Suppressor macrophage treated with lipopolysaccharide for 4 hours (primary cell): ENCODE measurements around the gene SP4.
A peak's percentile ranks its signal among the peaks of the same experiment; 100 is the strongest.

Experiments used
- DNase-seq: peaks from one replicate; pipeline ENCODE4 v3.0.0-alpha.2; 2020

The SP4 gene

GRCh38 chr7:21448974-21449373 lies 21.1 kb downstream of the SP4 start:
- no peak for DNase-seq

- DNase-seq = no peak
Measured at GRCh38 chr7:21450076-21450475, 22.2 kb downstream of the SP4 start.

- no peak for DNase-seq
Measured at GRCh38 chr7:21450941-21451340, 23.1 kb downstream of the SP4 start.

GRCh38 chr7:21454182-21454581 lies 26.3 kb downstream of the SP4 start:
- DNase-seq = no peak

- DNase-seq = no peak
Measured at GRCh38 chr7:21454906-21455305, 27.0 kb downstream of the SP4 start.

- DNase-seq = no peak
Measured at GRCh38 chr7:21461282-21461681, 33.4 kb downstream of the SP4 start.

DNA sequence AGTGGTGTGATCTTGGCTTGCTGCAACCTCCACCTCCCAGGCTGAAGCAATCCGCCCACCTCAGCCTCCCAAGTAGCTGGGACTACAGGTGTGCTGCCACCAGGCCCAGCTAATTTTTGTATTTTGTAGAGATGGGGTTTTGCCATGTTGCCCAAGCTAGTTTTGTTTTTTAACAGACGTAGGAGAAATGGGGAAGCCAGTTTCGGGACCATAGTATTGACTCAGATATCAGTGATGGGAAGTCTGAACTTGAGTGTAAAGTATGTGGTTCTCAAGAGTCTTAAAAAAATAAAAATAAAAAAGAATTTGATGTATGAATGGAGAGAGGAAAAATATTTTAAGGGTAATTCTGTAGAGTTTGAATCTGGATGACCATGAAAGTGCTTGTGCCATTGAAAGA lies 34.2 kb downstream of the SP4 start:
- DNase-seq = peak; percentile 62

- peak; percentile 27 for DNase-seq
Measured at GRCh38 chr7:21463524-21463923, 35.6 kb downstream of the SP4 start.

DNA sequence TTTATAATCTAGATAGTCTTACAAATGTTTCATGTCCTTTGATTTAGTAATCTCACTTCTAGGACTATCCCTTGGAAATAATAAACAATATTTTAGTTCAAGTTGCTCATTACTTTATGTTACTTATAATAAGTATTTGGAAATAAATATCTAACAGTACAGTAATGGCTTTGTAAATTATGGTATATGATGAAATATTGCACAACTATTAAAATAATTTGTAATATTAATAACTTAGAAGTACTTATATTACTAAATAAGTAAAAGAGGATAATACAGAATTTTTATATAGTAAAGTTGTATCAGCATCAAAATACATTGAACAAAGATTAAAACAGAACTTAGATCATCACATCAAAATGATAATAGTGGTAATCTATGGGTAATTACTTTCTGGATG lies 41.1 kb downstream of the SP4 start:
- no peak for DNase-seq

GRCh38 chr7:21469894-21470293 lies 42.0 kb downstream of the SP4 start:
- DNase-seq = no peak

- no peak for DNase-seq
Measured at GRCh38 chr7:21472029-21472428, 44.1 kb downstream of the SP4 start.

- no peak for DNase-seq
Measured at GRCh38 chr7:21476429-21476828, 48.5 kb downstream of the SP4 start.

- no peak for DNase-seq
Measured at GRCh38 chr7:21480693-21481403, 53.0 kb downstream of the SP4 start.

GRCh38 chr7:21486511-21486910 lies 58.6 kb downstream of the SP4 start:
- DNase-seq = peak; percentile 8

DNA sequence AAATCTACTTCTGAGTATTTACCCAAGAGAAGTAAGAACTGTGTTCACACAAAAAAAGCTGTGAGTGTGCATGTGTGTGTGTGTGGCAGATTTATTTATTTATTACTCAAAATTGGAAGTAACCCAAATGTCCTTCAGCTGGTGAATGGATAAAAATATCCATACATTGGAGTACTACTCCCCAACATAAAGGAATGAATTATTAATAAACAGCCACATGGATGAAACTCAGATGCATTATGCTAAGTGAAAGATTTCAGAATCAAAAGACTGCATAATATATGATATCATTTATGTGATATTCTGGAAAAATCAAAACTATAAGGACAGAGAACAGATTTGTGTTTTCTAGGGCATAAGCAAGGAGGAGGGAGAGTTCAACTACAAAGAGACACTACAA lies 67.8 kb downstream of the SP4 start:
- no peak for DNase-seq

DNA sequence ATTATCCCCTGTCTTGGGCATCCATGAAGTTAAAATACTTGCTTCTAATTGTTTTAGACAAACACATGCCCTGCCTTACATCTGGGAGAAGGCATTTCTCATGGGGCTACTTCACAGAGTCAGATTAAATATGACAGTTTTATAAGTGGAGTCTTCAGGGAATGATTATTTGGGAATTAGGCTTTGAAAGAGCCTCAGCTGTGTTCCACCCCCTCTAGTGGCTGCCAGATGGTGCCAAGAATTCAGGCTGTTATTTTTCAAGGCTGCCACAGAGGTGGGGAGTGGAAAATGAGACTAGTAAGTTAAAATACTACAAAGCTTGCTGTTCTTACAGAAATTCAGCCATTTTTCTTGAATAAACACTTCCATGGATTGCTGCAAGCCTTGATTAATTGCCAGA lies 69.2 kb downstream of the SP4 start:
- DNase-seq = peak; percentile 3

GRCh38 chr7:21500117-21500832 lies 72.4 kb downstream of the SP4 start:
- no peak for DNase-seq

GRCh38 chr7:21504021-21504420 lies 76.1 kb downstream of the SP4 start:
- DNase-seq = no peak

GRCh38 chr7:21507627-21508343 lies 79.9 kb downstream of the SP4 start:
- peak; percentile 77 for DNase-seq

DNA sequence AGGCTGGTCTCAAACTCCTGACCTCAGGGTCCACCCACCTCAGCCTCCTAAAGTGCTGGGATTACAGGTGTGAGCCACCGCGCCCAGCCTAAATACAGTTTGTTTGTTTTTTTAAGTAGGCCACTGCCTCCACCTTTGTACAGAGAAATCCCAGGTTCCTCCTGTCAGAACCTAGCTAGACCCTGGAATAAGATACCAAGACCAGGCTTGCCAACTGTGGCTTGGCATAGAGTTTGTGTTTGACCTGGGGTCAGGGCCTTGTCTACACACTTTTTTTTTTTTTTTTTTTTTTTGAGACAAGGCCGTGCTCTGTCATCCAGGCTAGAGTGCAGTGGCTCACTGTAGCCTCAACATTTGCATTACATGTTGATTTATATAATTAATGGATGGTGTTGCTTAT lies 80.7 kb downstream of the SP4 start:
- no peak for DNase-seq

- no peak for DNase-seq
Measured at GRCh38 chr7:21514062-21514461, 86.2 kb downstream of the SP4 start.

GRCh38 chr7:21524680-21525079 lies 96.8 kb downstream of the SP4 start:
- DNase-seq = no peak

DNA sequence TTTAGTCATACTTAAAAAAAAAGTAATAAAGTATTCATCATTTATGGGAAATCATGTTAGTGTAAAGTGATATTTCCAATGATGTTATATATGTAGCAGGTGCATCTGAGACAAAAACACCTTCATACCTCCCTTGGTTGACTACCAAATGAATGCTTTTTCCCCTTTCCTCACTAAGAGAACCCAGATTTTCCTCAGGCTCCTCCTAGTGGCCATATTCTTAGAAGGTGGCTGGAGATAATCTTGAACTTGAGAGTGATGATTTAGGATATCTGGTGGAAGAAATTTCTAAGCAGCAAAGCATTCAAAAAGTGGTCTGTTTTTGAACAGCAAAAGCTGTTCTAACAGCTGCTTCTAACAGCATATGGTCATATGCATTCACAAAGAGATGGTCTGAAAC lies 98.1 kb downstream of the SP4 start:
- peak; percentile 19 for DNase-seq

DNA sequence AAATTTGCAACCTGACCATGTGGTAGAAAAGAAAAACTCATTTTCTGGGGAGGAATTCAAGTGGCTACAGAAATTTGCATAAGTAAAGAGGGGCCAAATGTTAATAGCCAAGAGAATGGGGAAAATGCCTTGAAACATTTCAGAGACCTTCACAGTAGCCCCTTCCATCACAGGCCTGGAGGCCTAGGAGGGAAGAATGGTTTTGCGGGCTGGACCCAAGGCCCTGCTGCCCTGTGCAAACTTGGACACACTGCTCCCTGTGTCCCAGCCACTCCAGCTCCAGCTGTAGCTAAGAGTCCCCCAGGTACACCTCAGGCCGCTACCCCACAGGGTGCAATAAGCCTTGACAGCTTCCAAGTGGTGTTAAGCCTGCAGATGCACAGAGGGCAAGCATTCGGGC lies 98.6 kb downstream of the SP4 start:
- no peak for DNase-seq
